Stimulated activated CD8-positive, alpha-beta memory T cell treated with anti-CD3 and anti-CD28 coated beads, Interleukin-15, amount 100 ng/mL, for 1 hour (primary cell): ENCODE data around the gene CRYAB.
A peak's percentile ranks its signal among the peaks of the same experiment; 100 is the strongest.
"Not testable (repeated sequence)": the region's sequence is repeated elsewhere in the genome, so short reads cannot be mapped to it uniquely, and the experiment has no call there.

Source experiments
- DNase-seq: peaks from one replicate; pipeline ENCODE4 v3.0.0-alpha.2; 2020; ENCODE audit warnings: low read depth

The CRYAB gene

DNA sequence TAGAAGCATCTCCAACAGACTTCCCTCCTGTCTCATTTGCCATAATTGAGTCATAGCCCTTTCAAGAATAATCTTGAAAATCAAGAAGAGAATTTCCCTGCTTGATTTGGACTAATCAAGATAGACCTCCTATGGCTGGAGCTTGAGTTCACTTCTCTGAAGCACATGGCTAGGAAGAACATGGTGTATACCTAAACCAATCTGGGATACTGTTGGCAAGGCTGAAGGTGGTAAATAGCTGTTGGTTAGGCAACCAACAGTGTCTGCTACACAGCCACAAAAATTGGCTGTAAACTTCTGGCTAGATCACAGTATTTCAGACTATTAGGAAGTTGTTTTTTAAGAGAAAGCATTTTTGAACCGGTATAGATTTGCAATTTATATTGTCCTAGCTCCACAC lies 4.9 kb downstream of the CRYAB start:
- DNase-seq = no peak

- DNase-seq = no peak
Observed at GRCh38 chr11:111905411-111905810, 6.2 kb downstream of the CRYAB start.

DNA sequence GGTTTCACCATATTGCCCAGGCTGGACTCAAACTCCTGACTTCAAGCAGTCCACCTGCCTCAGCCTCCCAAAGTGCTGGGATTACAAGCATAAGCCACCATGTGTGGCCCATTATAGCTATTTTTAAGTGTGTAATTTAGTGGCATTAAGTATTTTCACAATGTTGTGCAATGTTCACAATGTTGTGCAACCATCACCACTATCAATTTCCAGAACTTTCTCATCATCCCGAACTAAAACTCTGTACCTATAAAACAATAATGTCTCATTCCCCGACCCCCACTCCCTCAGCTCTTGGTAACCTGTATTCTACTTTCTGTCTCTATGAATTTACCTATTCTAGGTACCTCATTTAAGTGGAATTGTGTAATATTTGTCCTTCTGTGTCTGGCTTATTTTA lies 24.7 kb downstream of the CRYAB start:
- DNase-seq = no peak

- DNase-seq = no peak
Observed at GRCh38 chr11:111886032-111886431, 25.5 kb downstream of the CRYAB start.

DNA sequence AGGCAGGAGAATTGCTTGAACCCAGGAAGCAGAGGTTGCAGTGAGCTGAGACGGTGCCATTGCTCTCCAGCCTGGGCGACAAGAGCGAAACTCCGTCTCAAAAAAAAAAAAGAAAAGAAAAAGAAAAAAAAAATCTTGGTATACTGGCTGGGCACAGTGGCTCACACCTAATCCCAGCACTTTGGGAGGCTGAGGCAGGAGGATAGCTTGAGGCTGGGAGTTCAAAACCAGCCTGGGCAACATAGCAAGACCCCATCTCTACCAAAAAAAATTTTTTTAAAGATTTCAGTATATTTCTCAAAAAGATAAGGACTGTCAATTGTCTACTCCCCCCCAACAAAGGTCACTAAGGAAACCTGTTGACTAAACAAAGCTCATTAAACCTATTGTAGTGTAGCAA lies 26.5 kb downstream of the CRYAB start:
- DNase-seq = not testable (repeated sequence)

GRCh38 chr11:111882202-111882601 lies 29.4 kb downstream of the CRYAB start:
- DNase-seq = no peak

GRCh38 chr11:111879637-111879960 lies 32.0 kb downstream of the CRYAB start:
- DNase-seq = no peak

- peak; percentile 91 for DNase-seq
Observed at GRCh38 chr11:111878849-111879636, 32.5 kb downstream of the CRYAB start, which contains the start of the genes CFAP68 and FDXACB1. TSS of gene CFAP68 (plus strand) at chr11:111879541. CDS start at chr11:111879561, 20 bp downstream. TSS of gene FDXACB1 (minus strand) at chr11:111879165. CDS start at chr11:111879132, 33 bp downstream.

- no peak for DNase-seq
Observed at GRCh38 chr11:111878385-111878848, 33.2 kb downstream of the CRYAB start.

- DNase-seq = no peak
Observed at GRCh38 chr11:111871693-111872161, 39.8 kb downstream of the CRYAB start.

- peak; percentile 89 for DNase-seq
Observed at GRCh38 chr11:111870886-111871692, 40.5 kb downstream of the CRYAB start, which contains the start of gene ALG9. TSS of gene ALG9 (minus strand) at chr11:111871581. CDS start at chr11:111871482, 99 bp downstream.

GRCh38 chr11:111870522-111870885 lies 41.1 kb downstream of the CRYAB start:
- DNase-seq = no peak

- no peak for DNase-seq
Observed at GRCh38 chr11:111870113-111870512, 41.5 kb downstream of the CRYAB start.

- DNase-seq = no peak
Observed at GRCh38 chr11:111860257-111860656, 51.3 kb downstream of the CRYAB start.
